HG02571 (cell line): ENCODE measurements around the gene OLFML2A.

Experiments
- ATAC-seq: cut with Tn5 transposase; IDR thresholded peaks from one replicate; pipeline ENCODE4 v1.9.1; 2021; ENCODE audit warnings: mild to moderate bottlenecking, moderate library complexity; ENCODE audit not compliant: unreplicated experiment

Gene OLFML2A

GRCh38 chr9:124774129-124774978 lies 2.6 kb upstream of the OLFML2A start:
- ATAC-seq = no peak

GRCh38 chr9:124776618-124776953 lies 347 bp upstream of the OLFML2A start:
- no peak for ATAC-seq

GRCh38 chr9:124778575-124779367 lies 1.8 kb downstream of the OLFML2A start:
- no peak for ATAC-seq

- ATAC-seq = no peak
Observed at GRCh38 chr9:124779368-124780059, 2.6 kb downstream of the OLFML2A start.

- no peak for ATAC-seq
Observed at GRCh38 chr9:124780060-124780756, 3.3 kb downstream of the OLFML2A start.

GRCh38 chr9:124780757-124781151 lies 3.8 kb downstream of the OLFML2A start:
- ATAC-seq = no peak

- ATAC-seq = no peak
Observed at GRCh38 chr9:124781967-124782660, 5.2 kb downstream of the OLFML2A start.

GRCh38 chr9:124782661-124783574 lies 6.0 kb downstream of the OLFML2A start:
- ATAC-seq = no peak

GRCh38 chr9:124783830-124784229 lies 6.9 kb downstream of the OLFML2A start:
- no peak for ATAC-seq

- ATAC-seq = no peak
Observed at GRCh38 chr9:124784509-124784908, 7.6 kb downstream of the OLFML2A start.

- ATAC-seq = no peak
Observed at GRCh38 chr9:124786881-124787573, 10.1 kb downstream of the OLFML2A start.

GRCh38 chr9:124788542-124789217 lies 11.7 kb downstream of the OLFML2A start:
- no peak for ATAC-seq

GRCh38 chr9:124789531-124789930 lies 12.6 kb downstream of the OLFML2A start:
- no peak for ATAC-seq

GRCh38 chr9:124790301-124790700 lies 13.4 kb downstream of the OLFML2A start:
- ATAC-seq = no peak

GRCh38 chr9:124790801-124791505 lies 14.0 kb downstream of the OLFML2A start:
- no peak for ATAC-seq

- no peak for ATAC-seq
Observed at GRCh38 chr9:124792257-124793014, 15.5 kb downstream of the OLFML2A start.

GRCh38 chr9:124793015-124793541 lies 16.1 kb downstream of the OLFML2A start:
- ATAC-seq = no peak
